ENCODE data around the gene RBM33. TPM values are rescaled to one million over a fixed set of nuclear protein-coding genes. Genes with fewer than 3 reads are reported as not detected.
A peak's percentile ranks its signal among the peaks of the same experiment; 100 is the strongest.

The RBM33 gene
- total RNA-seq, 2 experiments from 2014 or later, result 73.7 to 84.8 TPM

DNA sequence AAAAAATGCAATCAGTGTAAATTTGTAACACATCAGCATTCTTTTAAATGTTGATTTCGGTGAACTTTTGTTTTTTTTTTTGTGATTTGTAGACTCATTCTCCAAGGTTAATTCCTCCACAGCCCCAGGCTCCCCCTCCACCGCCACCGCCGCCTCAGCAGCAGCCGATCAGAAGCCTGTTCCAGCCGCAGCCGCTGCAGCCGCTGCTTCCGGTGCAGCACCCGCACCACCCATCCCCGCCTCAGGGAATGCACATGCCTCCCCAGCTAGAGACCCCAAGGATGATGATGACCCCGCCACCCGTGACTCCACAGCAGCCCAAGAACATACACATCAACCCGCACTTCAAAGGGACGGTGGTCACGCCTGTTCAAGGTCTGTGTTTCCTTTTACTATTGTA lies 66.6 kb downstream of the RBM33 start:
- peaks cover 34% of the 10 kb centered on the region for H3K36me3 Mint-ChIP-seq (ENCODE audit: low read depth)
- H3K9me3 Mint-ChIP-seq, result no peaks in the 10 kb centered on the region
- POLR2A ChIA-PET, result interaction anchor here (0.8 to 1.0 kb wide), 2 partner anchors 50 to 67 kb away, joined by 3 to 4 read pairs; partner anchors contain the start of gene RBM33
- intact Hi-C loops (cut with micrococcal nuclease), result no loop called here
- no peak overlapping the region for H3K27ac Mint-ChIP-seq
- CTCF ChIA-PET, result no interaction called here
- no peak for ATAC-seq
- no peak for DNase-seq
- H3K4me1 Mint-ChIP-seq (ENCODE audit: low read depth), result peaks cover 15% of the 10 kb centered on the region
- no peak overlapping the region for H3K4me3 Mint-ChIP-seq
- no peaks in the 10 kb centered on the region for H3K27me3 Mint-ChIP-seq
- TF ChIP-seq, protein P1, sequence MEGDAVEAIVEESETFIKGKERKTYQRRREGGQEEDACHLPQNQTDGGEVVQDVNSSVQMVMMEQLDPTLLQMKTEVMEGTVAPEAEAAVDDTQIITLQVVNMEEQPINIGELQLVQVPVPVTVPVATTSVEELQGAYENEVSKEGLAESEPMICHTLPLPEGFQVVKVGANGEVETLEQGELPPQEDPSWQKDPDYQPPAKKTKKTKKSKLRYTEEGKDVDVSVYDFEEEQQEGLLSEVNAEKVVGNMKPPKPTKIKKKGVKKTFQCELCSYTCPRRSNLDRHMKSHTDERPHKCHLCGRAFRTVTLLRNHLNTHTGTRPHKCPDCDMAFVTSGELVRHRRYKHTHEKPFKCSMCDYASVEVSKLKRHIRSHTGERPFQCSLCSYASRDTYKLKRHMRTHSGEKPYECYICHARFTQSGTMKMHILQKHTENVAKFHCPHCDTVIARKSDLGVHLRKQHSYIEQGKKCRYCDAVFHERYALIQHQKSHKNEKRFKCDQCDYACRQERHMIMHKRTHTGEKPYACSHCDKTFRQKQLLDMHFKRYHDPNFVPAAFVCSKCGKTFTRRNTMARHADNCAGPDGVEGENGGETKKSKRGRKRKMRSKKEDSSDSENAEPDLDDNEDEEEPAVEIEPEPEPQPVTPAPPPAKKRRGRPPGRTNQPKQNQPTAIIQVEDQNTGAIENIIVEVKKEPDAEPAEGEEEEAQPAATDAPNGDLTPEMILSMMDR (IDR thresholded peaks at IDR 0.05), result no peak

- POLR2A ChIA-PET, result no interaction called here
These were observed 68.9 kb downstream of the RBM33 start for GRCh38 chr7:155713384-155713783.

DNA sequence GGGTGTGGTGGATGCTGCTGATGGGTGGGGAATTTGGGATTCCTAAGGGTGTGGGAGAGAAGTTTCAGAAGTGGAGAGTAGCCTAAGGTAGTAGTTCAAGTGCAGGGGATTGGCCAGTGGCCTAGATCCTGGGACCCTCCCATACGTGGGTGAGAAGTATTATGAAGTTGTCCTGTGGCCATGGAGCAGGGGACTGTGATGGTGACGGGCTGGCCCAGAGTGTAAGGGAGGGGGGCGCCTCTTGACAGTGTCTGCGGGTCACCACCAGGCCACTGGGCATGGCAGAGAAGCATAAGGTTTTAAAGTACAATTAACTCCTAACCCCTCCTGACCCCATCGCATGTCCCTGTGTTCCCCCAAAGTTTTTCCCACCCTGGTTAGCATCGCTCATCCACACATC lies 70.2 kb downstream of the RBM33 start:
- Mint-ChIP-seq H3K9me3 (no peaks in the 10 kb centered on the region), H3K36me3 (ENCODE audit: low read depth) (peaks cover 35% of the 10 kb centered on the region), H3K27ac (no peak overlapping the region), H3K4me1 (ENCODE audit: low read depth) (peaks cover 24% of the 10 kb centered on the region), H3K4me3 (no peak overlapping the region), H3K27me3 (no peaks in the 10 kb centered on the region)
- CTCF ChIA-PET, result interaction anchor here (1.6 kb wide), 1 partner anchor 53 kb away, joined by 3 read pairs; no protein-coding TSS in a partner anchor
- POLR2A ChIA-PET, result no interaction called here
- intact Hi-C loops (cut with micrococcal nuclease), result no loop called here
- DNase-seq (no peak), ATAC-seq (no peak)
- TF ChIP-seq, protein P1 (IDR thresholded peaks at IDR 0.05), result no peak

More at GRCh38 chr7:155713384-155713783, 68.9 kb downstream of the RBM33 start:
- no peak overlapping the region for H3K4me3 Mint-ChIP-seq
- H3K36me3 Mint-ChIP-seq (ENCODE audit: low read depth), result peaks cover 33% of the 10 kb centered on the region
- H3K27me3 Mint-ChIP-seq, result no peaks in the 10 kb centered on the region
- no peak overlapping the region for H3K27ac Mint-ChIP-seq
- intact Hi-C loops (cut with micrococcal nuclease), result no loop called here
- H3K4me1 Mint-ChIP-seq (ENCODE audit: low read depth), result peaks cover 22% of the 10 kb centered on the region
- TF ChIP-seq, protein P1 (IDR thresholded peaks at IDR 0.05), result no peak
- DNase-seq, result no peak
- H3K9me3 Mint-ChIP-seq, result no peaks in the 10 kb centered on the region
- no peak for ATAC-seq
- CTCF ChIA-PET, result interaction anchor here (0.8 kb wide), 1 partner anchor 115 kb away, joined by 7 read pairs; no protein-coding TSS in a partner anchor

GRCh38 chr7:155715111-155715805 lies 70.8 kb downstream of the RBM33 start:
- CTCF ChIA-PET, result interaction anchor here (0.7 to 1.6 kb wide), 4 partner anchors 10 to 116 kb away, joined by 3 read pairs; no protein-coding TSS in a partner anchor
- Mint-ChIP-seq H3K4me3 (no peak overlapping the region), H3K27me3 (no peaks in the 10 kb centered on the region), H3K27ac (no peak overlapping the region), H3K36me3 (ENCODE audit: low read depth) (peaks cover 35% of the 10 kb centered on the region), H3K9me3 (no peaks in the 10 kb centered on the region), H3K4me1 (ENCODE audit: low read depth) (peaks cover 24% of the 10 kb centered on the region)
- POLR2A ChIA-PET, result no interaction called here
- no peak for DNase-seq
- TF ChIP-seq, protein P1 (IDR thresholded peaks at IDR 0.05), result no peak
- ATAC-seq, result no peak
- intact Hi-C loops (cut with micrococcal nuclease), result no loop called here

DNA sequence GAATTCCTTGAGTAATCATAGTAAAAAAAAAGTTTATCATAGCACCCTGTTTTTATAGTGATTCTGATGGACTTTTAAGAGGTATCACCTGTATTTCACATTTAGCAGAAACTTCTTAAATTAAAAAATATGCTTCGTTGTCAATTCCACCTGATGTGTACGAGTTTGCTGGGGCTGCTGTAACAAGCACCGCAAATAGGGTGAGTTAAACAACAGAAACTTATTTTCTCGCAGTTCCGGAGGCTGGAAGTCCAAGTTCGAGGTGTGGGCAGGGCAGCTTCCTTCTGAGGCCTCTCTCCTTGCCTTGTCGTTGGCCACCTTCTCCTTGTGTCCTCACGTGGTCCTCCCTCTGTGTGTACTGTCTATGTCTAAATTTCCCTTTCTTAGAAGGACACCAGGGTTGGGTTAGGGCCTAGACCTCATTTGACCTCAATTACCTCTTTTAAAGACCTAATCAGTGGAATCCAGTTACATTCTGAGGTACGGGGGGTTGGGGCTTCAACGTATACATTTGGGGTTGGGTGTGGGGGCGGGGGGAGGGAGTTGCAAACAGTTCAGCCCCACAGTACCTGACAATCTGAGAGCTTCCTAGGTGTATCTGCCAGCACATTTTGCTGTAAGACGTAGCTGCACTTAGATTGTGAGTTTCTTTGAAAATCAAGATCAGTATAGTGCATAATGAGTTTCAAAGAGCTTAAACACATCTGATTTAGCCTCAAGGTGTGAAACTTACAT lies 72.7 kb downstream of the RBM33 start:
- TF ChIP-seq, protein P1 (IDR thresholded peaks at IDR 0.05), result no peak
- ATAC-seq (no peak), DNase-seq (no peak)
- H3K27me3 Mint-ChIP-seq, result no peaks in the 10 kb centered on the region
- peaks cover 22% of the 10 kb centered on the region for H3K36me3 Mint-ChIP-seq (ENCODE audit: low read depth)
- intact Hi-C loops (cut with micrococcal nuclease), result no loop called here
- peak overlapping the region; percentile 5 for H3K27ac Mint-ChIP-seq
- no peak overlapping the region for H3K4me3 Mint-ChIP-seq
- H3K9me3 Mint-ChIP-seq, result no peaks in the 10 kb centered on the region
- CTCF ChIA-PET, result interaction anchor here (2.8 kb wide), 1 partner anchor 118 kb away, joined by 11 read pairs; no protein-coding TSS in a partner anchor
- POLR2A ChIA-PET, result interaction anchor here (0.6 kb wide), 1 partner anchor 1500 kb away, joined by 3 read pairs; no protein-coding TSS in a partner anchor
- H3K4me1 Mint-ChIP-seq (ENCODE audit: low read depth), result peaks cover 35% of the 10 kb centered on the region
